HCT116 (cell line): ENCODE data around the gene PYGL. TPM values are rescaled to one million over a fixed set of nuclear protein-coding genes. Genes with fewer than 3 reads are reported as not detected.

Experiments
- ATAC-seq: fragments of 200-7000 bp; cut with Tn5 transposase; 2 replicates; pipeline ENCODE4 v1.9.1; 2020; ENCODE audit warnings: mild to moderate bottlenecking, moderate library complexity
- BruUV-seq: library from RNA; stranded (reverse); fragments of 400-500 nt; replicated peaks from 2 replicates; lab custom pipeline; 2021; lab: Mats Ljungman, UMichigan
- CTCF ChIA-PET: fragments of 300-600 bp; sonication (Branson Sonifier 250); formaldehyde crosslinking; loops from one replicate; lab custom pipeline; 2021; ENCODE audit warnings: antibody characterized with exemption; lab: Charles Lee
- POLR2A ChIA-PET: fragments of 300-600, 350-600 bp; sonication (Branson Sonifier 250); formaldehyde crosslinking; loops from one replicate; lab custom pipeline; 2021; ENCODE audit warnings: antibody characterized with exemption; lab: Charles Lee
- RAD21 ChIA-PET, 2 experiments: fragments of 300-600 bp; sonication (Branson Sonifier 250); formaldehyde crosslinking; loops; one replicate each; lab custom pipeline; 2023; ENCODE audit warnings: low total read pairs in 2 of 2; ENCODE audit not compliant: uncharacterized antibody in 2 of 2, unreplicated experiment in 2 of 2, low non-redundant PET in 1 of 2; lab: Charles Lee
- DNase-seq: peaks from one replicate; pipeline ENCODE4 v3.0.0-alpha.2; 2010; ENCODE audit warnings: low read depth, low spot score
- H2AFZ ChIP-seq: fragments of 200-600 bp; shearing (Covaris generic), sonication (generic); 2 replicates; pipeline ENCODE4 v1.6.1; 2017; ENCODE audit warnings: low read depth, mixed run types, mixed read lengths, antibody characterized with exemption, low read length; ENCODE audit not compliant: poor library complexity, severe bottlenecking
- H3K27ac ChIP-seq: 2 replicates; pipeline ENCODE4 v1.5.1; 2012; ENCODE audit warnings: low read depth, low read length
- H3K27me3 ChIP-seq: fragments of 200-600 bp; sonication (generic); 2 replicates; pipeline ENCODE4 v1.6.1; 2016; ENCODE audit warnings: mixed run types, low read length, mixed read lengths; ENCODE audit not compliant: insufficient read depth
- H3K36me3 ChIP-seq, 2 experiments: fragments of 200-500 bp in 1 of 2; fragments of 200-600 bp in 1 of 2; sonication (Bioruptor generic) in 1 of 2; sonication (generic) in 1 of 2; 2 replicates each; pipeline versions ENCODE4 v1.5.1 to v1.6.1; 2014 to 2016; ENCODE audit warnings: low read length in 2 of 2, inconsistent platforms in 1 of 2, mixed read lengths in 1 of 2, mixed run types in 1 of 2; ENCODE audit not compliant: insufficient read depth in 2 of 2, control insufficient read depth in 1 of 2
- H3K4me1 ChIP-seq, 2 experiments: fragments of 200-600 bp in 1 of 2; sonication (generic) in 1 of 2; 2 replicates each; pipeline versions ENCODE4 v1.5.1 to v1.6.1; 2012 to 2017; ENCODE audit warnings: low read length in 2 of 2, inconsistent platforms in 1 of 2, mild to moderate bottlenecking in 1 of 2, mixed read lengths in 1 of 2, mixed run types in 1 of 2, moderate library complexity in 1 of 2; ENCODE audit not compliant: insufficient read depth in 2 of 2, control insufficient read depth in 1 of 2
- H3K4me2 ChIP-seq: fragments of 200-600 bp; sonication (generic); 2 replicates; pipeline ENCODE4 v1.6.1; 2017; ENCODE audit warnings: mixed run types, low read length, mixed read lengths
- H3K4me3 ChIP-seq, 2 experiments: fragments of 200-600 bp in 1 of 2; sonication (generic) in 1 of 2; replicated peaks in 1 of 2; 2 replicates each; pipeline ENCODE4 v1.5.1; 2011 to 2016; ENCODE audit warnings: low read length in 2 of 2, control low read depth in 1 of 2, low read depth in 1 of 2, mild to moderate bottlenecking in 1 of 2, mixed read lengths in 1 of 2, mixed run types in 1 of 2
- H3K79me2 ChIP-seq: fragments of 200-600 bp; sonication (generic); 2 replicates; pipeline ENCODE4 v1.6.1; 2017; ENCODE audit warnings: mild to moderate bottlenecking, mixed run types, low read length, moderate library complexity, mixed read lengths; ENCODE audit not compliant: insufficient read depth
- H3K9ac ChIP-seq: fragments of 200-600 bp; sonication (generic); 2 replicates; pipeline ENCODE4 v1.6.1; 2016; ENCODE audit warnings: low read length, mixed read lengths
- H3K9me2 ChIP-seq: fragments of 200-600 bp; sonication (generic), shearing (Covaris generic); 2 replicates; pipeline ENCODE4 v1.6.1; 2017; ENCODE audit warnings: mixed run types, mild to moderate bottlenecking, moderate library complexity; ENCODE audit not compliant: insufficient read depth
- H3K9me3 ChIP-seq, 2 experiments: fragments of 200-500 bp in 1 of 2; fragments of 200-600 bp in 1 of 2; sonication (Bioruptor generic) in 1 of 2; sonication (generic) in 1 of 2; 2 replicates each; pipeline ENCODE4 v1.6.1; 2014 to 2017; ENCODE audit warnings: low read length in 2 of 2, mixed read lengths in 2 of 2, inconsistent platforms in 1 of 2, low read depth in 1 of 2, mild to moderate bottlenecking in 1 of 2, mixed run types in 1 of 2, moderate library complexity in 1 of 2; ENCODE audit not compliant: control insufficient read depth in 1 of 2, insufficient read depth in 1 of 2
- H4K20me1 ChIP-seq: fragments of 200-600 bp; sonication (generic), shearing (Covaris generic); 2 replicates; pipeline ENCODE4 v1.6.1; 2017; ENCODE audit warnings: mixed run types, mild to moderate bottlenecking, moderate library complexity; ENCODE audit not compliant: insufficient read depth
- ATF3 ChIP-seq: IDR thresholded peaks from 2 replicates; pipeline ENCODE4 v1.6.1; 2012
- CBX3 ChIP-seq: IDR thresholded peaks from 2 replicates; pipeline ENCODE4 v1.6.1; 2012; ENCODE audit warnings: low read depth
- EGR1 ChIP-seq: IDR thresholded peaks from 2 replicates; pipeline ENCODE4 v1.6.1; 2012; ENCODE audit warnings: low read depth
- EZH2 ChIP-seq: fragments of 200-600 bp; sonication (generic); IDR thresholded peaks from 2 replicates; pipeline ENCODE4 v1.6.1; 2017; ENCODE audit warnings: antibody characterized with exemption, mixed run types
- FOSL1 ChIP-seq: IDR thresholded peaks from 2 replicates; pipeline ENCODE4 v1.6.1; 2012; ENCODE audit warnings: low read depth
- JUND ChIP-seq: IDR thresholded peaks from 2 replicates; pipeline ENCODE4 v1.6.1; 2012
- MAX ChIP-seq: IDR thresholded peaks from 2 replicates; pipeline ENCODE4 v1.6.1; 2012
- POLR2A ChIP-seq: IDR thresholded peaks from 2 replicates; pipeline ENCODE4 v1.7.0; 2011; ENCODE audit warnings: borderline replicate concordance; ENCODE audit not compliant: insufficient read depth, insufficient read length; ENCODE audit errors: extremely low read depth
- POLR2AphosphoS5 ChIP-seq: IDR thresholded peaks from 2 replicates; pipeline ENCODE4 v1.6.1; 2011; ENCODE audit warnings: mild to moderate bottlenecking, low read depth, low read length, moderate library complexity
- RAD21 ChIP-seq: IDR thresholded peaks from 2 replicates; pipeline ENCODE4 v1.6.1; 2012; ENCODE audit warnings: low read depth, mild to moderate bottlenecking
- REST ChIP-seq: IDR thresholded peaks from 2 replicates; pipeline ENCODE4 v1.6.1; 2012; ENCODE audit warnings: low read depth
- SP1 ChIP-seq: IDR thresholded peaks from 2 replicates; pipeline ENCODE4 v1.6.1; 2012; ENCODE audit warnings: low read depth
- SRF ChIP-seq: IDR thresholded peaks from 2 replicates; pipeline ENCODE4 v1.6.1; 2012; ENCODE audit warnings: low read depth
- TCF7L2 ChIP-seq: IDR thresholded peaks from 2 replicates; pipeline ENCODE4 v1.7.0; 2011; ENCODE audit warnings: borderline replicate concordance, inconsistent platforms; ENCODE audit not compliant: insufficient read depth, insufficient read length; ENCODE audit errors: extremely low read depth
- YY1 ChIP-seq: IDR thresholded peaks from 2 replicates; pipeline ENCODE4 v1.6.1; 2011; ENCODE audit warnings: low read length, low read depth, moderate library complexity, mild to moderate bottlenecking; ENCODE audit not compliant: insufficient replicate concordance; ENCODE audit errors: extremely low read depth
- ZBTB33 ChIP-seq: IDR thresholded peaks from 2 replicates; pipeline ENCODE4 v1.6.1; 2011; ENCODE audit warnings: mild to moderate bottlenecking, low read length, moderate library complexity; ENCODE audit not compliant: insufficient replicate concordance; ENCODE audit errors: extremely low read depth
- intact Hi-C: fragments of 100-400 bp; cut with micrococcal nuclease; formaldehyde crosslinking; loops from 2 replicates; pipeline ENCODE4 v1.10.0; 2022
- total RNA-seq: library from RNA; stranded (reverse); gene quantifications from one replicate; pipeline ENCODE4 v1.2.1, GENCODE V29; 2021; ENCODE audit not compliant: unreplicated experiment

PYGL gene
- total RNA-seq, 1 experiment from 2014 or later = 173 TPM

GRCh38 chr14:50967790-50968189, 23.5 kb upstream of the PYGL start:
- Histone ChIP-seq H3K9ac (no peak overlapping the region), H3K4me2 (no peak overlapping the region), H3K4me1 (no peaks in the 10 kb centered on the region), H3K36me3 (no peaks in the 10 kb centered on the region), H3K4me3 (no peak overlapping the region), H4K20me1 (no peaks in the 10 kb centered on the region), H2AFZ (no peak overlapping the region), H3K27me3 (no peaks in the 10 kb centered on the region), H3K27ac (no peak overlapping the region), H3K9me3 (no peaks in the 10 kb centered on the region), H3K9me2 (no peaks in the 10 kb centered on the region), H3K79me2 (no peaks in the 10 kb centered on the region)
- ChIA-PET RAD21 (no interaction called here), POLR2A (no interaction called here), CTCF (no interaction called here)
- ATAC-seq (no peak), DNase-seq (no peak)
- no TSS peak for BruUV-seq
- no peak for TF ChIP-seq ZBTB33
- intact Hi-C loops = no loop called here

- Histone ChIP-seq H3K9ac (no peak overlapping the region), H3K9me2 (no peaks in the 10 kb centered on the region), H3K27me3 (no peaks in the 10 kb centered on the region), H4K20me1 (no peaks in the 10 kb centered on the region), H3K4me3 (no peak overlapping the region), H3K9me3 (no peaks in the 10 kb centered on the region), H3K36me3 (no peaks in the 10 kb centered on the region), H3K4me2 (no peak overlapping the region), H2AFZ (no peak overlapping the region), H3K4me1 (peaks cover under 1% of the 10 kb centered on the region in 2 experiments; a peak in 2 of 4 replicates), H3K27ac (no peak overlapping the region), H3K79me2 (no peaks in the 10 kb centered on the region)
- ChIA-PET RAD21 (no interaction called here), CTCF (no interaction called here), POLR2A (no interaction called here)
- no TSS peak for BruUV-seq
- TF ChIP-seq POLR2AphosphoS5 = no peak
- TF ChIP-seq EZH2 = no peak
- no peak for TF ChIP-seq JUND
- TF ChIP-seq SP1 = no peak
- no peak for TF ChIP-seq ATF3
- TF ChIP-seq YY1 = no peak
- TF ChIP-seq POLR2A = no peak
- TF ChIP-seq CBX3 = no peak
- TF ChIP-seq RAD21 = no peak
- TF ChIP-seq MAX = no peak
- no peak for TF ChIP-seq SRF
- TF ChIP-seq TCF7L2 = no peak
- no peak for TF ChIP-seq REST
- TF ChIP-seq FOSL1 = no peak
- TF ChIP-seq EGR1 = no peak
- ATAC-seq = no peak
- intact Hi-C loops = no loop called here
- no peak for DNase-seq
Observed at GRCh38 chr14:50967103-50967502, 22.8 kb upstream of the PYGL start.
